C4-2B (cell line): ENCODE data around the gene SLC38A9.
"Not testable (repeated sequence)": the region's sequence is repeated elsewhere in the genome, so short reads cannot be mapped to it uniquely, and the experiment has no call there.

Experiments used
- H3K27ac ChIP-seq: fragments of 450-650 bp; 2 replicates; pipeline ENCODE4 v1.5.1; 2017
- CTCF ChIP-seq: fragments of 450-650 bp; conservative IDR thresholded peaks from 2 replicates; pipeline ENCODE4 v1.5.1; 2017; ENCODE audit warnings: mild to moderate bottlenecking
- ZFX ChIP-seq: fragments of 450-650 bp; IDR thresholded peaks from 2 replicates; pipeline ENCODE4 v1.6.1; 2017

The SLC38A9 gene

GRCh38 chr5:55613112-55613868 lies 98.8 kb downstream of the SLC38A9 start:
- no peak overlapping the region for H3K27ac ChIP-seq
- TF ChIP-seq CTCF (no peak), ZFX (no peak)

GRCh38 chr5:55610542-55610941 lies 101.6 kb downstream of the SLC38A9 start:
- no peak overlapping the region for H3K27ac ChIP-seq
- no peak for TF ChIP-seq CTCF
- no peak for TF ChIP-seq ZFX

- no peak overlapping the region for H3K27ac ChIP-seq
- TF ChIP-seq ZFX: no peak
- TF ChIP-seq CTCF: no peak
These were observed 102.7 kb downstream of the SLC38A9 start for GRCh38 chr5:55609413-55609812.

- TF ChIP-seq CTCF (no peak), ZFX (no peak)
- no peak overlapping the region for H3K27ac ChIP-seq
These were observed 103.4 kb downstream of the SLC38A9 start for GRCh38 chr5:55608595-55609349.

GRCh38 chr5:55607309-55607708 lies 104.8 kb downstream of the SLC38A9 start:
- not testable (repeated sequence) for H3K27ac ChIP-seq

GRCh38 chr5:55604611-55605067 lies 107.5 kb downstream of the SLC38A9 start:
- no peak overlapping the region for H3K27ac ChIP-seq
- TF ChIP-seq CTCF: no peak
- TF ChIP-seq ZFX: no peak

GRCh38 chr5:55603922-55604321 lies 108.2 kb downstream of the SLC38A9 start:
- H3K27ac ChIP-seq: no peak overlapping the region
- TF ChIP-seq CTCF (no peak), ZFX (no peak)
